Cortex of kidney (tissue), 1 donor: ENCODE data around the gene IQSEC2.

Experiments used
- DNase-seq: peaks from one replicate; lab custom pipeline; 2025; lab: John Stamatoyannopoulos, UW

The IQSEC2 gene

DNA sequence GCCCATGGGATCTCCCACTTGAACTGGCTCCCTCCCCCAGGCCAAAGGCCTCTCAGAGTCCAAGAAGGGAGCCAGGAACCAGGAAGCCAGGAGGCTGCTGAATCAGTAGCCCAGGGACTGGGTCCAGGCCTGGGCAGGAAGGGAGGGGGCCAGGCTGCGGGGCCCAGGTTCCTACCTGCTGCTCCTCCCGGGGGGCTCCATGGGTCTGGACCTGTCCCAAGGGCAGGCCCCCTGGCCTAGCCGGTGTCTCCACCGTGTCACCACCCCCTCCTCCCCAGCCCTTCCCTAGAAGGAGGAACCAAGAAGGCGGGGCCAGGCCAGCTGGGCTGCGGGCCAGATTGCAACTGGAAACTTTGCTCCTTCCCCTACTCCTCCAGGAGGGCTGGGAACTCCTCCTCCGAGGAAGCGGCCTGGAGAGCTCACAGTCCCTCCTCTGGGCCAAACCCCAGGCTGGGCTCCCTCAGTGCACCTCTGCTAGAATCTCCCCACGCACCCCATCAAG, at the start of gene IQSEC2:
Gene IQSEC2 (minus strand): TSS at position 264 of the 502 bp plus-strand sequence.
- no peak for DNase-seq

DNA sequence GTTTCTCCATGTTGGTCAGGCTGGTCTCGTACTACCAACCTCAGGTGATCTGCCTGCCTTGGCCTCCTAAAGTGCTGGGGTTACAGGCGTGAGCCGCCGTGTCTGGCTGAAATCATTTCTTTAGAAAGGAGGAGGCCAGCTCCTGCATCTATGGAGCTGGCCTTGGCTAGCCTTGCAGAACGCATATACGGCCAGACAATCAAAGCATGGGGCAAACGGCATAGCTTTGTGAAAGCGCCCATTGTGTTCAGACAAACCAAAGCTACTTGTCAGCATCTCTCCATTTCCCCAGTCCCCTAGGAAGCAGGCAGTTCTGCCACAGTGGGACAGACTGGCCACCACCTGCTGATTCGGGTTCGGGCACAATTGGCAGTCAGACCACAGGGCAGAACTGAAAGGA, 48.9 kb upstream of the IQSEC2 start:
- no peak for DNase-seq

DNA sequence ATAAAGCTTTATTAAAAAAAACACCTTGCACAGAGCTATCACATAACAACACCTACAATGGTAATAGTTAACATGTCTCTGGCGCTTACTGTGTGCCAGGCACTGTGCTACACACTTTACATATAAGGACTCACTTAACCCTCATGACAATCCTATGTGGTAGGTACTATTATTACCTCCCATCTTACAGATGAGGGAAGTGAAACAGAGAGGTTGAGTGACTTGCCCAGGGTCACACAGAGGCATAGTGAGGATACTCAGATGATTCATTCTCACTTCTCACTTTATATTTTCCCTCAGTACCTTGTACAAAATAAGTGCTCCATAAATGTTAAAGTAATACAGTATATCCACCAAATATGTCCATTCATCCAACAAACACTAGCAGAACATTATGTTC, 43.4 kb upstream of the IQSEC2 start:
- DNase-seq, result no peak

DNA sequence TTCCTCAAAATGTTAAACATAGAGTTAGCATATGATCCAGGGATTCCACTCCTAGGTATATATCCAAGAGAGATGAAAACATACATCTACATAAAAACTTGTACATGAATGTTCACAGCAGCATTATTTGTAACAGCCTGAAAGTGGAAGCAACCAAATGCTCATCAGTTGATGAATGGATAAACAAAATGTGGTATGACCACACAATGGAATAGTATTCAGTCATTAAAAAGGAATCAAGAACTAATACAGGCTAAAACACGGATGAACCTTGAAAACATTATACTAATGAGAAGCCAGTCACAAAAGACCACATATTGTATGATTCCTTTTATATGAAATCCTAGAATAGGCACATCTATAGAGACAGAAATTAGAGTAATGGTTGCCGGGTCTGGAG, 42.7 kb upstream of the IQSEC2 start:
- DNase-seq, result no peak

DNA sequence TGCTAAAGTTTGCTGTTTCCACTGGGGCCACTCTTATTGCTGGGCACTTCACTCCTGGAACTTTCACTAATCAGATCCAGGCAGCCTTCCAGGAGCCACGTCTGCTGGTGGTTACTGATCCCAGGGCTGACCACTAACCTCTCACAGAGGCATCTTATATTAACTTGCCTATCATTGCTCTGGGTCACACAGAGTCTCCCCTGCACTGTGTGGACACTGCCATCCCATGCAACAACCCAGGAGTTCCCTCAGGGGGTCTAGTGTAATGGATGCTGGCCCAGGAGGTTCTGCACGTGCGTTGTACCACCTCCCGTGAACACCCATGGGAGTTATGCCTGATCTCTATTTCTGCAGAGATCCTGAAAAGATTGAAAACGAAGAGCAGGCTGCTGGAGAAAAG, 41.8 kb upstream of the IQSEC2 start:
- no peak for DNase-seq

DNA sequence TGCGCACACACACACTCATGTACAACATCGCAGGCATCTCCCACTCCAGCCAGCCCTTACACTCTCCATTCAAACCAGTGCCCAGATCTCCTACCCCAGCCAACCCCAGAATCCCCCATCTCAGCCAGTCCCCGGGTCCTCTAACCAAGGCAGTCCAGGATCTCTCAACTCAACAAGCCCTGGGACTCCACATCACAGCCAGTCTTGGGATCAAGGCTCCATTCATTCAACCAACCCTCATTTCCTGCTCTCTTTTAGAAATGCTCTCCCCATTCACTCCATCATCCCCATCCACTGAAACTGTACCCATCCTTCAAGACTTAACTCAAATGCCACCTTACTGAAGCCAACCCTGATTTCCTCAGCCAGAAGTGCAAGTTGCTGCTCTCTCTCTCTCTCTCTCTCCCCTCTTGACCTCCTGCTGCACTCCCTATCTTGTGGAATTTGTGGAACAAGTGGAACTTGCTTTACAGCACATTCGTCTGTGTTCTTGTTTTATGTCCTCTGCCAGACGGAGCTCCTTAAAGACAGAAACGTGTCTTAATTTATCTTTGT, 40.6 kb upstream of the IQSEC2 start:
- DNase-seq, result no peak

DNA sequence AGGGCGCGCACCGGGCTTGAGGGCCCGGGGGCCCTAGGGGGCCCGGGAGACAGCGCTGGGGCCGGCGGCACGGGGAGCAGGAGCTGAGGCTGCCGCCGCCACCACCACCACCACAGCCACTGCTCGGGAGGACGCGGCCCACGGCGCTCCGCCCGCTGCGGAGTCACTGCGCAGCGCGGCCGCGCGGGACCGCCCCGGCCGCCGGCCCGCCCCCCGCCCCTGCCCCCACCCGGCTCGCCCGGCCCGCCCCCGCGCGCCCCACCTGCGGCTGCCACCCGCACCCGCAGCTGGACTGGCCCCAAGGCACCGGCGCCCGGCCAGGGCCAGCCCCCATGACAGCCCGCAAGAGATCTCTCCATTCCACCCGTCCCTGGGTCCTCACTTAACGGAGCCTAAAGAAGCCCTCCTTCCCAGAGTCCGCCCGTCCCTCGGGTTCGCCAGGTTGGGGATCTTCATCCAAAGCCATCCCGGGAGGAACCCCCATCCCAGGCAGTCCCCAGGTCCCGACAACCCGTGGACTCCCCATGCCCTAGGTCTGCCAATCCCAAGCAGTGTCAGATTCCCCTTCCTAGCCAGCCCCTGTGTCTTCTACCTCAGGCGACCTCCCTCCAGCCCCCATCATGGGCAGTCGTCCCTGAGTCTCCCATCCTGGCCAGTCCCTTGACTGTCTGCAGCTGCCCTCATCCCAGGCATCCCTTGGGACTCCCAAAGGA, 40.0 kb upstream of the IQSEC2 start:
- DNase-seq, result peak; percentile 3

DNA sequence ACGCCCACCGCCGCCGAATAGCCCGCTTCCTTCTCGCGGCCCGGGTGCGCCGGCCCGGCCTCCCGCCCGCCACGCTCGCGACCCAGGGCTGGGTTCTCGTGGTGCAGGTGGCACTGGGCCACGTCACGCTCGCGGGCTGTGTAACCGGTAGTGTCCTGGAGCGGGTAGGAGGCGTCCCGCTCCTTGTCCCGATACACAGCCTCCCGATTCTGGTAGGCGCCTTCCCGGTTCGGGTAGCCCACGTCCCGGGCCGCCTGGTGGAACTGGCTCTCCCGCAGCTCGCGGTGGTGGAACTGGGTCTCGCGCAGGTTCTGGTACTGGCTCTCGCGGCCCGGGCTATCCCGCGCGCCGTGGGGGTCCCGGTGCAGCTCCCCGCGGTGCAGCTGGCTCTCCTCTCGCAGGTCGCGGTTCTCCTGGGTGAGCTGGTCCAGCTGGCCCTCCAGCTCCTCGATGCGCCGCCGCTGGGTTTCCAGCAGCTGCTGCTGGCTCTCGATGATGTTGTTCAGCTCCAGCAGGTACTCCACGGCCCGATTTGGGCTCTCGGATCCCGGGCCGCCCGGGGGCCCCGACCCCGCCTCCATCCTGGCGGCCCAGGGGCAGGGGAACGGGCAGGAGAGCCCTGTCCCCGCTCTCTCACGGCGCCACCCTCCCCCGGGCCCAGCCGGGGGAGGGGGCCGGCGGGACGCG, 39.3 kb upstream of the IQSEC2 start:
- DNase-seq, result no peak

DNA sequence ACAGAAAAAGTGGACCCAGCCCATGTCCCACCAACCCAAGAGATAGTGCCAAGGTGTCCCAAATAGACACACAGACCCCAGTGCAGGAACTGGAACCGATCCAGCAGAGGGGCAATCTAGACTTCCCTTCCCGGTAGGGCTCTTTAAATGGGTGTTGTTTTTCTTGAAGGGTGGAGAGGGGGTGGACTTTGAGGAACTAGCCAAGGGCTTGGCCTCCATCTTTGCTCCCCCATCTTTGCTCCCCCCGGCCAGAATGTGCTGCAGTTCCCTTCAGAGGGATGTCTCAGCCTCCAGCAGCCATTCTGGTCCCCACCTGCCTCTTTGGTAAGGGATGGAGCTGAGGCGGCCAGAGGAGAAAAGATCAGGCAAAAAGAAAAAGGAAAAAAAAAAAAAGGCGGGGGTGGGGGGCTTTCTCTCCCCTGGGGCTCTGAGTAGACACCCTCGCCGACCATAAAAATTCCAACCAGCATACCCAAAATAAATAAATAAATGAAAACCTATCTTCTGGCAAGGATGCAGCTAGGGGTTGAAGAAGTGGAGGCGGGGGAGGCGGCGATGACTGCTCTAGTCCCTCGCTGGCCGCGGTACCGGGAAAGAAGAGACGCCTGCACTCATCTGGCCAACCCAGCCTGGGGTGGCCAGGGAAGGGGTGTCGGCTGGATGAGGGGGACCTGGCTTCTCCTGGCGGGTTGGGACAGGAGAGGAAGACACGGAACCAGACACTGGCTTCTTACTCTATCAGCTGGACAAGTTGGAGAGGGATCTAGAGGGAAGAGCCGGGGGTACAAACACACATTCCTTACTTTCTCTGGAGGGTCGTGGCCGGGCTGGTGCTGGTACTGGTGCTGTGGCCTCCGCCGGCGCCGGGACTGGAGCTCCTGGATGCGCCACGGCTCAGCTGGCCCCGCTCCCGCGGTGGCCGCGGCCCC, 38.5 kb upstream of the IQSEC2 start:
- DNase-seq, result no peak

DNA sequence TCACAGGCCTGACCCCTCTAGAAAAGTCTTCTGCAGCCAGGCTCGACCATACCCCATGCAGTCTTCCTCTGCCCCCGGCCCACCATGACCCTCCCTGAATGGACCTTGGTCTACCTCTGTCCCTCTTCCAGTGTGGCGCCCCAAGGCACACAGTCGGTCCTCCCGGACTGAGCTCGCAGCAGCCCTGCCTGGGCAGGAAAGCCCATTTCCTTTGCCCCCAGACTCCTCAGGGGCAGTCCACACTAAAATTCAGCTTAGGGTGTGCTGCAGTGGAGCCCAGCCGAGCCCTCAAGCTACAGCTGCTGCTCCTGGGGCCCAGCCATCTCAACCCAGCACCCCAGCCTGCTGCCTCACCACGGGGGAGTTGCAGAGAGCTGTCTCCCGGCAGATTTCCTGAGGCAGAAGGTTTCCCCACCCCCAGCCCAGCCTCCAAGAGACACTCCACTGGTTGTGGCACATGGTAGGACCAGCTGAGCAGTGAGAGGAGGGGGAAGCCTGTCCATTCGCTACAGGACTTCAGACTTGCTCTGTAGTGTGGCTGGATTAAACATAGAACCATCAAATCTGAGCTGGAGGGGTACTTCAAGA, 37.5 kb upstream of the IQSEC2 start:
- no peak for DNase-seq

DNA sequence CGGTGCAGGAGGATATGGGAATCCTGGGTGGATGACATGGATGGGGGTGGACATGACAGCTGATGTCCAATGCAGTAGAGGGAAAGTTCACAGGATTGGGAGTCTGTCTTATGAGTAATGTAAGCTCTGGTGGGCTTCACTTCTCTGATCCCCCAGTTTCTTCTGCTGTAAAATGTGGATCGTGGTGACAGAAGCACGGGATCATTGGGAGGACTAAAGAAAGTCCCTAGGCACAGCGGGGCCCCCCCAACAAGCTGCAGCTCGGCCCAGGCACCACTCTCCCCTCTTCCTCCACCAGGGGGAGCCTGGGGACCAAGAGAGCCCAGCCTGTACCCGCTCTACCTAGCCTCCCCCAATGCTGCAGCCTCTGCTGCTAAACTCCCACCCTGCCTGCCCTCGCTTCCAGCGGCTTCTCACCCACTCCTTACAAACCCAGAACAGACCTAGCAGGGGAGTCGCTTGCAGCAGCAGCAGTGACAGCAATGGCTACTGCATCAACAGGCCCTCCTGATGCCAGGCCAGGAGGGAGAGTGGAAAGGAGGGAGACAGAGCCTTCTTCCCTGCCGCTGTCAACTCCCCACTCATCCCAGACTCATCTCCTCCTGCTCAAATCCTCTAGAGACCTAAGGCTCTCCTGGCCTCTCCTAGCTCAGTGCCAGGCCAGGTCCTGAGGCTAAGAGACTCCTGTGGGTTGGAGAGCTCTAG, 36.1 kb upstream of the IQSEC2 start:
- DNase-seq, result peak; percentile 2

DNA sequence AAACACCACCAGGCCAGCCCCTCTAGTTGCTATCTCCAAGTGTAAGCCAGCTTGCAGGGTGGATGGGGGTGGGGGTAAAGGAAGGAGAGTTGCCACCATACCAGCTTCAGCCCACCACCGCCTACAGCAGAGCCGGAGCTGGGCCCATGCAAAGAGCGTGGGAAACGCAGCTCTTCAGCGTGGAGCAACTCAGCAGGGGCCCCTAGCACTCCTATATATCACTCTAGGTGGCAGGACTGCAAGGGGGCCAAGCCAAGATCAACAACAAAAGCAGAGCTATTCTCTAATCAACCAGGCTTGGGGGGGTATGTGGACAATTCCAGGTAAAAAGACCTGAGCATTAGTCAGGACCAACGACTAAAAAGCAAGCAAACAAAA, 35.5 kb upstream of the IQSEC2 start:
- no peak for DNase-seq

DNA sequence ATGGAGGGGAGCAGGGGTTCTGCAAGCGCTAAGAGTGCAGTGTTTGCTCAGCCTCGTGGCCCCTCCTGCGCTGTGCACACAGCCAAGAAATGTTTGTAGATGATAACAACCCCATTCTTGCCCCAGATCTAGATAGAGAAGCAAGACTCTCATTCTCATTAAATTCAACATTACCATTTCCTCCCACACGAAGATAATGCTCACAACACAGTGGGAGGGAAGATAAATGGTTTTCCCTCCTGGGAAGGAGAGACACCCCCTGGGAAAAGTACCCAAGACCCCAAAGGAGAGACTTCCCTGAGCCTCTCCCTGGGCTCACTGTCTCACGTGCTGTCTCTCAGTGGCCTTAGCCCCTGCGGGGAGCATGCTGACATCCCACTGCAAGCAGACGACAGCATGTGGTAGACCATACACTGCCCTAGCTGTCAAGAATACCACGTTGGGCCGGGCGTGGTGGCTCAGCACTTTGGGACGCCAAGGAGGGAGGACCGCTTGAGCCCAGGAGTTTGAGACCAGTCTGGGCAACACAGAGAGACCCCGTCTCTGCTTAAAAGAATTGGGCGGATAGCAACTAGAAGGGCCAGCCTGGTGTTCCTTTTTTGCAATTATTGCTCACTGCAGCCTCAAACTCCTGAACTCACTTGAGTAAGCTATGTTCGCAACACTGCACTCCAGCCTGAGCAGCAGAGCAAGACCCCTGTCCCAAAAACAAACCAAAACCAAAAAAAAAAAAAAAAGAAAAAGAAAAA, 34.9 kb upstream of the IQSEC2 start:
- no peak for DNase-seq

DNA sequence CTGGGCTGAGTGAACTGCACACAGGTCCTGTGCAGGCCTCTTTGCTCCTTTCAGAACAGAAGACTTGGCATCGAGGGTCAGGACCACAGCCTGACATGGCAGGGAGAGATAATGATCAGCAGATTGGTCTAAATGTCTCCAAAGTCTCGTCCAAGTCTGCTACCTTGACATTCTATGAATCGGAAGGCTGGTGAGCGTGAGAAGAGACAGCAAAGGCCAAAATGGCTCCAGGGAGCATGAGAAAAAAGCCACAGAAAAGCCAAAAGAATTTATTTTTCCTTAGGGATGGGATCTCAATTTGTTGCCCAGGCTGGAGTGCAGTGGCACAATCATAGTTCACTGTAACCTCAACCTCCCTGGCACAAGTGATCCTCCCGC, 32.3 kb upstream of the IQSEC2 start:
- DNase-seq, result no peak

DNA sequence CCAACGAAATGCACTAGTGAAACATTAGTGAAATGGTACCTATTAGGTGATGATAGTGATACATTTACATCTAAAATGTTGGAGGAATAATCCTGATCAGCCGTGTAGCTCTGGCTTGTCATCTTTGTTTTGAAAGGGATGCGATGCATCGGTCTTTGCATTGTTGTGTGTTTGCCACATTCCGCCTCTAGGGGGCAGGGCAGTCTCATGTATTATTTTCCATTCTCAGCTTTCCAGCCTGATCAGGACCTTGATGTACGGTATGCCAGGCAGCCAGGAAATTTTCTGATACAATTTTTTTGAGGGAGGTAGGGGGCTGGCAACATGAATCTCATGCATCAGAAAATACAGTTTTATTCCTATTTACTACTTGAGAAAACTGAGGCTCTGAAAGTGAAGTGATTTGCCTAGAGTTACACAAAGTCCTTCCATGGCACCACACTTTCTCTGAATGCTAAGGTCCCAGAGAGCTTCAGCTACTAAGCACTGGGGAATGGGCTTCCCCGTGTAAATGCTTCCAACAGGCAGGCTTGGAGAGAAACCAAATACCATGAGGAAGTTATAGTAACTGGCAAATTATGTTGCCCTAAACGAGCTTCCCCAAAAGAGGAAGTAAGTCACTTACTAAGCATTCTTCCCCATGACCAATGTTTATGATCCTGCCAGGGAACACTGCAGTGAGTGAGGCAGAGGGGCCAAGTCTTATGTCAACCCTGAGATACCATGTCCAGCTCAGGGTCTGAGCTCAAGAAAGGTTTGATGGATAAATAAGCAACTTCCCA, 31.8 kb upstream of the IQSEC2 start:
- no peak for DNase-seq

DNA sequence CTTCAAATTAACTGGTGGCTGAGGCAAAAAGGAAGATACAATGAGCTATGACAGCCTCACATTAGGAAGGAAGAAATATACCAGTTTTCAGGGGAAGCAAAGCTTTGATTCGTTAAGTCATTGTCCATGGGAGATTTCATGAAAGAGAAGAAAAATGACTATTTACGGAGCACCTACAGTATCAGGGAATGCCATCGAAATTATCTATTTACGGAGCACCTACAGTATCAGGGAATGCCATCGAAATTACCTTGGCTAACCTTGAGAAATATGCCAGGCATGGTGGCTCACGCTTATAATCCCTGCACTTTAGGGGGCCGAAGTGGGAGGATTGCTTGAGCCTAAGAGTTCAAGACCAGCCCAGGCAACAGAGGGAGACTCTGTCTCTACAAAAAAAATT, 28.5 kb upstream of the IQSEC2 start:
- DNase-seq, result no peak

DNA sequence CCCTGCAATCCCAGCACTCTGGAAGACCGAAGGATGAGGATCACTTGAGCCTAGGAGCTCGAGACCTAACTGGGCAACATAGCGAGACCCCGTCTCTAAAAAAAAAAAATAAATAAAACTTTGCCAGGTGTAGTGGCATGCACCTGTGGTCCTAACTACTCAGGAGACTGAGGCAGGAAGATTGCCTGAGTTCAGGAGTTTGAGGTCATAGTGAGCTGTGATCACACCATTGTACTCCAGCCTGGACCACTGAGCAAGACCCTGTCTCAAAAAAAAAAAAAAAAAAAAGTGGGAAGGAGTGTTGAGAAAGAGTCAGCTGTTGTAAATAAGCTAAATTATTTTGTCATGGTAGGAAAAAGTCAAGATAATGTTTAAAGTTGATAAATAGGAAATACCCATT, 27.5 kb upstream of the IQSEC2 start:
- no peak for DNase-seq

DNA sequence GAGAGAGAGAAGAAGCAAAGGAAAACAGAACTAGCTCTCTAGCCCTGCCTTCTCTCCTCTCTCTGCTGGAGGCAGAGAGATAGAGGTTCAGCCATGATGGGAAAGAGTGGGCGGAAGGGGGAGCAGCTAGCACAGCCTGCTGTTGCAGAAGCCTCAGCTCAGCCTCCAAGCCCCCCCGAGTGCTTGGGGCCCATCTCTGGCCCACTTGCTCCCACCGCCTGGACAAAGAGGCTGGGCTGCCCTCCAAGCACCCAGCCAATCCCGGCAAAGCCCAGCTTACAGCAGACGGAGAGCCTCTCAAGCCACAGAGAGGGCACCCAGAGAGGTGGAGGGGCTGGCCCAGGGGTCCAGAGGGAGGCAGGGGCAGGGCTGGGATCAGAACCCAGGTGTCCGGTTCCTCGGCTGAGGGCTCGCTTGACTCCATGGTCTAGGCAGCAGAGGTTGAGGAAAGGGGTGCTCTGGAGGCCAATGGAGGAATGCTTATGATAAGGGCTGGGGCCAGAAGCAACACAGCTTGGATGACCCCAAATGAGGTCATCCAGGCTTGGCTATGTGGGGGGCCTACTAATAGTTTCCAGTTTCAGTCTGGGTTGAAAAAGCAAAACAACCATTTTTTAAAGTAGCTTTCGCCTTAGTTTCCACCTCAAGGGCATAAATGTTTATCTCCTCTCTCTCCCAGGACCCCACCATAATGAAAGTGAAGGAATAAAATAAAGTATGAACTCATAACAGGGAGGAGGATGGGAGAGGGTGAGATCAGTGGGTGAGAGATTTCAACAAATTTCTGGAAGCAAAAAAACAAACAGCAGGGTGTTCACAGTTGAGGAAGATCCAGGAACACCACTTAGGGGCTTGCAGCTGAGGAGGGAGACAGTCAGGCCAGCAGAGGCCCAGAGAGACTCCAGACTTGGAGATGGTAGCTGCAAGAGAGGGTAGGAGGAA, 24.9 kb upstream of the IQSEC2 start:
- no peak for DNase-seq
